ENCODE measurements around the gene MEF2C. TPM values are rescaled to one million over a fixed set of nuclear protein-coding genes. Genes with fewer than 3 reads are reported as not detected.

MEF2C gene
- total and polyA plus RNA-seq, 2 experiments from 2014 or later: 0.97 to 1.6 TPM

DNA sequence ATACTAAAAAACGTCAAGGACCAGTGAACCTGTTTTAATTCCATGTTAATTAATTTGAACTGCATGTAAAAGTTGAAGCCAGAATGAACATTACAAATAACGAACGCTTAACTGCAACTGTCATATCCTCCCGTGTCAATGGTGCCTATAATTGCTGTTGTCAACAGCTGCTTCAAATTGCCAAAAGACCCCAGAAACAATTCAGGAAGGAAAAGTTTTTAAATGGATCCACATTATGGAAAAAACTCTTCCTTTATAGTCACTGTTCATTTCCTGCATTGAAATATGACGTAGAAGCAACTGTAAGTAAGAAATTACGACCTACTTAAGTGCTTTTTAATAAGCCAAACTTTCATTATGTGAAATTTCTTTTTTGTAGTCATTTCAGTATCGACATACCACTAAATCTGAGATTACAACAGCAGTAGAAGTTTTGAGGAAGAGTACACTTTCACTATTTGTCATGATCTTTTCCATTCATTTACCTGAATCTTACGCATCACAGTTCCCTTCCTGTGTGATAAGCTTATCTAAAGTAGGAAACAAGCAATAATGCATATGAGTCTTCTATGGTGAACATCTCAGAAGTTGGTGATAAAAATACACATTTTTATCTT is 37.8 kb downstream of the MEF2C start (continued):
- TF ChIP-seq, protein P1, sequence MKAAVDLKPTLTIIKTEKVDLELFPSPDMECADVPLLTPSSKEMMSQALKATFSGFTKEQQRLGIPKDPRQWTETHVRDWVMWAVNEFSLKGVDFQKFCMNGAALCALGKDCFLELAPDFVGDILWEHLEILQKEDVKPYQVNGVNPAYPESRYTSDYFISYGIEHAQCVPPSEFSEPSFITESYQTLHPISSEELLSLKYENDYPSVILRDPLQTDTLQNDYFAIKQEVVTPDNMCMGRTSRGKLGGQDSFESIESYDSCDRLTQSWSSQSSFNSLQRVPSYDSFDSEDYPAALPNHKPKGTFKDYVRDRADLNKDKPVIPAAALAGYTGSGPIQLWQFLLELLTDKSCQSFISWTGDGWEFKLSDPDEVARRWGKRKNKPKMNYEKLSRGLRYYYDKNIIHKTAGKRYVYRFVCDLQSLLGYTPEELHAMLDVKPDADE (IDR thresholded peaks at IDR 0.05): no peak
- TF ChIP-seq, protein P2, sequence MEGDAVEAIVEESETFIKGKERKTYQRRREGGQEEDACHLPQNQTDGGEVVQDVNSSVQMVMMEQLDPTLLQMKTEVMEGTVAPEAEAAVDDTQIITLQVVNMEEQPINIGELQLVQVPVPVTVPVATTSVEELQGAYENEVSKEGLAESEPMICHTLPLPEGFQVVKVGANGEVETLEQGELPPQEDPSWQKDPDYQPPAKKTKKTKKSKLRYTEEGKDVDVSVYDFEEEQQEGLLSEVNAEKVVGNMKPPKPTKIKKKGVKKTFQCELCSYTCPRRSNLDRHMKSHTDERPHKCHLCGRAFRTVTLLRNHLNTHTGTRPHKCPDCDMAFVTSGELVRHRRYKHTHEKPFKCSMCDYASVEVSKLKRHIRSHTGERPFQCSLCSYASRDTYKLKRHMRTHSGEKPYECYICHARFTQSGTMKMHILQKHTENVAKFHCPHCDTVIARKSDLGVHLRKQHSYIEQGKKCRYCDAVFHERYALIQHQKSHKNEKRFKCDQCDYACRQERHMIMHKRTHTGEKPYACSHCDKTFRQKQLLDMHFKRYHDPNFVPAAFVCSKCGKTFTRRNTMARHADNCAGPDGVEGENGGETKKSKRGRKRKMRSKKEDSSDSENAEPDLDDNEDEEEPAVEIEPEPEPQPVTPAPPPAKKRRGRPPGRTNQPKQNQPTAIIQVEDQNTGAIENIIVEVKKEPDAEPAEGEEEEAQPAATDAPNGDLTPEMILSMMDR (conservative IDR thresholded peaks at IDR 0.05; ENCODE audit: low read depth in 2 of 2): no peak
- TF ChIP-seq EZH2 (IDR thresholded peaks at IDR 0.05; ENCODE audit: low read depth, unreplicated experiment): no peak

DNA sequence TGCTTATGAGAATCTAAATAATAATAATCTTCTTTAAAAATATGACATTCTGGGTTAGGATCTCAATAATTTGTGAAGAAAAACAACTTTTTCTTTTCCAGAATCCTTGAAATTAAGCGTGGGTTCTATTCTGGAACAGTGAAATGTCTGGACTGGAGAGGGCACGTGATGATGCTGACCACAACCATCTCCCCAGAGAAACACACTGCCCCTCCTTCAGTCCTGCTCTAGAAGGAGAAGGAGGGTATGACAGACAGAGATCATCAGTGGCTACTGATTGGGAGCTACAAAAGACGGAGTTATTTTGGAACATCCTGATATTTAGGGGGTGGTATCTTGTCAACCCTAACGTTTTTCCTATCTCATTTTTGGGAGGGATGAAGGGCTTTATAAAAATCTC is 40.2 kb downstream of the MEF2C start:
- Histone ChIP-seq H3K4me2 (no peak overlapping the region), H3K4me3 (no peak overlapping the region), H3K27me3 (ENCODE audit: insufficient read depth) (no peaks in the 10 kb centered on the region), H3K79me2 (replicated peaks; ENCODE audit: insufficient read depth) (no peaks in the 10 kb centered on the region), H4K20me1 (replicated peaks; ENCODE audit: insufficient read depth) (no peaks in the 10 kb centered on the region), H3F3A (replicated peaks; ENCODE audit: low read depth) (no peaks in the 10 kb centered on the region), H3K4me1 (ENCODE audit: insufficient read depth) (no peaks in the 10 kb centered on the region), H3K9me2 (ENCODE audit: insufficient read depth) (no peaks in the 10 kb centered on the region), H2AFZ (no peak overlapping the region), H3K36me3 (ENCODE audit: insufficient read depth) (no peaks in the 10 kb centered on the region), H3K27ac (ENCODE audit: low read depth) (no peak overlapping the region)
- no peak for TF ChIP-seq CREB1 (CRISPR knock-in tag; IDR thresholded peaks at IDR 0.05; ENCODE audit: low read depth)
- TF ChIP-seq, protein P1 (IDR thresholded peaks at IDR 0.05): no peak
- Mint-ChIP-seq H3K4me1 (no peaks in the 10 kb centered on the region), H3K36me3 (ENCODE audit: low read depth) (no peaks in the 10 kb centered on the region), H3K27me3 (ENCODE audit: insufficient read depth, low read depth, poor library complexity) (no peaks in the 10 kb centered on the region), H3K4me3 (no peak overlapping the region), H3K27ac (no peak overlapping the region), H3K9me3 (no peaks in the 10 kb centered on the region)
- DNase-seq (ENCODE audit: low spot score): no peak
- no peak for ATAC-seq

DNA sequence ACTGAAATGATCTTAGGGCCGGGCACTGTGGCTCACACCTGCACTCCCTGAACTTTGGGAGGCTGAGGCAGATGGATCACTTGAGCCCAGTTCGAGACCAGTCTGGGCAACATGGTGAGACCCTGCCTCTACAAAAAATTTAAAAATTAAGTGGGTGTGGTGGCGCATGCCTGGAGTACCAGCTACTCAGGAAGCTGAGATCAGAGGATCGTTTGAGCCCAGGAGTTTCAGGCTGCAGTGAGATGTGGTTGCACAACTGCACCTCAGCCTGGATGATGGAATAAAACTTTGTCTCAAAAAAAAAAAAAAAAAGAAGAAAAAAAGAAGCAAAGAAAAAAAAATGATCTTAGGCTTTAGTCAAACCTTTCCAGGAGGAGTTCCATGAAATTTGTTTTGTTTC is 41.8 kb downstream of the MEF2C start:
- peaks cover 2% of the 10 kb centered on the region; the same call in 1 of the 2 replicates for H3K4me1 ChIP-seq (ENCODE audit: insufficient read depth)
- no peaks in the 10 kb centered on the region for H3K36me3 ChIP-seq (ENCODE audit: insufficient read depth)
- no peak overlapping the region for H3K4me2 ChIP-seq
- no peak for DNase-seq (ENCODE audit: low spot score)
- Mint-ChIP-seq H3K4me1 (peaks cover 4% of the 10 kb centered on the region; the same call in 2 of the 3 replicates), H3K27ac (no peak overlapping the region), H3K27me3 (ENCODE audit: insufficient read depth, low read depth, poor library complexity) (no peaks in the 10 kb centered on the region), H3K36me3 (ENCODE audit: low read depth) (no peaks in the 10 kb centered on the region), H3K9me3 (no peaks in the 10 kb centered on the region), H3K4me3 (no peak overlapping the region)
- no peak for ATAC-seq
- no peaks in the 10 kb centered on the region for H3F3A ChIP-seq (replicated peaks; ENCODE audit: low read depth)
- TF ChIP-seq JUNB (IDR thresholded peaks at IDR 0.05; ENCODE audit: unreplicated experiment): no peak
- TF ChIP-seq, protein P1 (IDR thresholded peaks at IDR 0.05): no peak
- TF ChIP-seq ZNF114 (CRISPR knock-in tag; IDR thresholded peaks at IDR 0.05): no peak
- TF ChIP-seq, protein P2 (conservative IDR thresholded peaks at IDR 0.05; ENCODE audit: low read depth in 2 of 2): no peak
- H3K9me2 ChIP-seq (ENCODE audit: insufficient read depth): no peaks in the 10 kb centered on the region
- no peaks in the 10 kb centered on the region for H3K79me2 ChIP-seq (replicated peaks; ENCODE audit: insufficient read depth)
- H3K27ac ChIP-seq (ENCODE audit: low read depth): no peak overlapping the region
- H3K27me3 ChIP-seq (ENCODE audit: insufficient read depth): no peaks in the 10 kb centered on the region
- H2AFZ ChIP-seq: no peak overlapping the region
- H3K4me3 ChIP-seq: no peak overlapping the region
- no peaks in the 10 kb centered on the region for H4K20me1 ChIP-seq (replicated peaks; ENCODE audit: insufficient read depth)
